HG03108 (cell line): ENCODE measurements around the gene RPL11.
"Not testable (repeated sequence)": the region's sequence is repeated elsewhere in the genome, so short reads cannot be mapped to it uniquely, and the experiment has no call there.

Experiments
- ATAC-seq: cut with Tn5 transposase; IDR thresholded peaks from one replicate; pipeline ENCODE4 v1.9.1; 2021; ENCODE audit warnings: moderate library complexity; ENCODE audit not compliant: unreplicated experiment

Gene RPL11

GRCh38 chr1:23684415-23684814 is 7.2 kb upstream of the RPL11 start:
- no peak for ATAC-seq

- not testable (repeated sequence) for ATAC-seq
Observed at GRCh38 chr1:23685197-23685596, 6.4 kb upstream of the RPL11 start.

- ATAC-seq, result not testable (repeated sequence)
Observed at GRCh38 chr1:23687680-23688079, 3.9 kb upstream of the RPL11 start.

- ATAC-seq, result not testable (repeated sequence)
Observed at GRCh38 chr1:23688281-23688680, 3.3 kb upstream of the RPL11 start.

- ATAC-seq, result no peak
Observed at GRCh38 chr1:23692308-23692871, 784 bp downstream of the RPL11 start.

GRCh38 chr1:23693599-23693998 is 2.0 kb downstream of the RPL11 start:
- ATAC-seq, result no peak

GRCh38 chr1:23694371-23694770 is 2.8 kb downstream of the RPL11 start:
- ATAC-seq, result no peak

GRCh38 chr1:23695667-23696066 is 4.1 kb downstream of the RPL11 start:
- no peak for ATAC-seq

- no peak for ATAC-seq
Observed at GRCh38 chr1:23696335-23696989, 4.9 kb downstream of the RPL11 start.

GRCh38 chr1:23698466-23698865 is 6.9 kb downstream of the RPL11 start:
- ATAC-seq, result no peak

GRCh38 chr1:23699280-23700179 is 7.9 kb downstream of the RPL11 start:
- no peak for ATAC-seq

GRCh38 chr1:23701310-23701709 is 9.7 kb downstream of the RPL11 start:
- ATAC-seq, result no peak

GRCh38 chr1:23701996-23702395 is 10.4 kb downstream of the RPL11 start:
- no peak for ATAC-seq

GRCh38 chr1:23704834-23705495 is 13.4 kb downstream of the RPL11 start:
- no peak for ATAC-seq

- ATAC-seq, result no peak
Observed at GRCh38 chr1:23709229-23709628, 17.6 kb downstream of the RPL11 start.

- no peak for ATAC-seq
Observed at GRCh38 chr1:23718482-23718881, 26.9 kb downstream of the RPL11 start.

- ATAC-seq, result no peak
Observed at GRCh38 chr1:23719162-23719820, 27.7 kb downstream of the RPL11 start.

GRCh38 chr1:23720256-23720995 is 28.8 kb downstream of the RPL11 start:
- ATAC-seq, result no peak

- no peak for ATAC-seq
Observed at GRCh38 chr1:23722652-23723051, 31.0 kb downstream of the RPL11 start.

GRCh38 chr1:23726686-23727085 is 35.1 kb downstream of the RPL11 start:
- no peak for ATAC-seq
